NB4 (cell line): ENCODE results near the gene AZGP1.
A peak's percentile ranks its signal among the peaks of the same experiment; 100 is the strongest.
"Not testable (repeated sequence)": the region's sequence is repeated elsewhere in the genome, so short reads cannot be mapped to it uniquely, and the experiment has no call there.

Experiments used
- DNase-seq: peaks from one replicate; pipeline ENCODE4 v3.0.0; 2010; ENCODE audit warnings: low read depth
- H3K4me3 ChIP-seq: one replicate; pipeline ENCODE4 v1.5.1; 2011; ENCODE audit warnings: mild to moderate bottlenecking, low read depth, low read length, moderate library complexity
- MYC ChIP-seq: IDR thresholded peaks from 2 replicates; pipeline ENCODE4 v1.6.1; 2011; ENCODE audit warnings: low read depth, low read length
- POLR2A ChIP-seq: IDR thresholded peaks from 2 replicates; pipeline ENCODE4 v1.6.1; 2011; ENCODE audit warnings: mild to moderate bottlenecking; ENCODE audit not compliant: insufficient read length; ENCODE audit errors: extremely low read depth
- TF ChIP-seq, protein P1 (sequence below): IDR thresholded peaks from 2 replicates; pipeline ENCODE4 v1.6.1; 2011; ENCODE audit warnings: low read depth, low read length
- TF ChIP-seq, protein P2 (sequence below): IDR thresholded peaks from one replicate; pipeline ENCODE4 v1.5.1; 2012; ENCODE audit warnings: low read depth, low read length

The AZGP1 gene

DNA sequence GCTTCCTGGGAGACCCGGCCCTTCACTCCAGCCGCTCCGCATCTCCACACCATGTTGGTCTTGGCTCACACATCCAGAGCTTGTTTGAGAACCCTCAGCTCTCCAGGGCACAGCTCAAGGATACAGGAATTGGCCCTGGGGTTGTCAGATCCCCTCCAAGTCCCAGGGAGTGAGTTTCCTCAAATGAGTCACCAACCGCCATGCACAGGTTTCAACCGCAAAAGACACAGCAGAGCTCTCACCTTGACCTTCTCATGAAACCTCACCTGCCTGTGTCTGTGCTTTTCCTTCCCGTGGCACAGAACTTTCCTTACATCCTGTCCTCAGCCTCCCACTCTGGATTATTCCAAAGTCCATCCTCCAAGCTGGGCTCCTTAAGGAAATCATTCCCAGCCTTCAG is 20.6 kb downstream of the AZGP1 start:
- no peak for TF ChIP-seq MYC
- TF ChIP-seq, protein P1, sequence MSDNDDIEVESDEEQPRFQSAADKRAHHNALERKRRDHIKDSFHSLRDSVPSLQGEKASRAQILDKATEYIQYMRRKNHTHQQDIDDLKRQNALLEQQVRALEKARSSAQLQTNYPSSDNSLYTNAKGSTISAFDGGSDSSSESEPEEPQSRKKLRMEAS = no peak
- TF ChIP-seq, protein P2, sequence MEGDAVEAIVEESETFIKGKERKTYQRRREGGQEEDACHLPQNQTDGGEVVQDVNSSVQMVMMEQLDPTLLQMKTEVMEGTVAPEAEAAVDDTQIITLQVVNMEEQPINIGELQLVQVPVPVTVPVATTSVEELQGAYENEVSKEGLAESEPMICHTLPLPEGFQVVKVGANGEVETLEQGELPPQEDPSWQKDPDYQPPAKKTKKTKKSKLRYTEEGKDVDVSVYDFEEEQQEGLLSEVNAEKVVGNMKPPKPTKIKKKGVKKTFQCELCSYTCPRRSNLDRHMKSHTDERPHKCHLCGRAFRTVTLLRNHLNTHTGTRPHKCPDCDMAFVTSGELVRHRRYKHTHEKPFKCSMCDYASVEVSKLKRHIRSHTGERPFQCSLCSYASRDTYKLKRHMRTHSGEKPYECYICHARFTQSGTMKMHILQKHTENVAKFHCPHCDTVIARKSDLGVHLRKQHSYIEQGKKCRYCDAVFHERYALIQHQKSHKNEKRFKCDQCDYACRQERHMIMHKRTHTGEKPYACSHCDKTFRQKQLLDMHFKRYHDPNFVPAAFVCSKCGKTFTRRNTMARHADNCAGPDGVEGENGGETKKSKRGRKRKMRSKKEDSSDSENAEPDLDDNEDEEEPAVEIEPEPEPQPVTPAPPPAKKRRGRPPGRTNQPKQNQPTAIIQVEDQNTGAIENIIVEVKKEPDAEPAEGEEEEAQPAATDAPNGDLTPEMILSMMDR = no peak
- TF ChIP-seq POLR2A = no peak
- H3K4me3 ChIP-seq = no peak overlapping the region
- DNase-seq = no peak

DNA sequence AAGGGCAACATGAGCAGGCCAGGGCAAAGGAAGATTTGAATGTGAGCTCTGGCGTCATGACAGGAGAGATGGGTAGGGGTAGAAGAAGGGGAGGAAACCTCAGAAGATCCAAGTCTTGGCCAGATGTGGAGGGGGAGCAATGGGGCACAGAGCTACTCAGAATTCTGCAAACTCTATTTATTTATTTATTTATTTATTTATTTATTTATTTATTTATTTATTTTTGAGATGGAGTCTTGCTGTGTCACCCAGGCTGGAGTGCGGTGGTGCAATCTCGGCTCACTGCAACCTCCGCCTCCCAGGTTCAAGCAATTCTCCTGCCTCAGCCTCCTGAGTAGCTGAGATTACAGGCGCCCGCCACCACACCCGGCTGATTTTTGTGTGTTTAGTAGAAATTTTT is 21.2 kb downstream of the AZGP1 start:
- H3K4me3 ChIP-seq, DNase-seq: not testable (repeated sequence)

DNA sequence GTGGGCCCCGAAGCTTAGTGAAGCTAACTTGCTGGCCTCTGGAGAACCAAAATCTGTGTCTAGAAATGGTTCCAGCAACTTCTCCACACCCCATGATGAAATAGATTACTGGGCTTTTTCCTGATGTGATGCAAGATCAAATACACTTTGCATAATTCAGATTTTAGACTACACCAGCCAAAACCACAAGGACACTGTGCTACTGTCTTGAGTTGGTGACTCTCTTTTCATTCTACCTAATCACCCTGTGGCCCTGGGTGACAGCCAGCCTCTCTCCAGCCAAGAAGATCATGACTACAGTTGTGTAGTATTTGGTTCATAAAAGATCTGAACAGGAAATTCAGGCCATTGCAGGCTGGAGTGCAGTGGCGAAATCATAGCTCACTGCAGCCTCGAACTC is 22.2 kb downstream of the AZGP1 start:
- DNase-seq = peak; percentile 70
- TF ChIP-seq MYC (no peak), POLR2A (no peak)
- TF ChIP-seq, protein P1 = no peak
- TF ChIP-seq, protein P2 = no peak
- H3K4me3 ChIP-seq = no peak overlapping the region

DNA sequence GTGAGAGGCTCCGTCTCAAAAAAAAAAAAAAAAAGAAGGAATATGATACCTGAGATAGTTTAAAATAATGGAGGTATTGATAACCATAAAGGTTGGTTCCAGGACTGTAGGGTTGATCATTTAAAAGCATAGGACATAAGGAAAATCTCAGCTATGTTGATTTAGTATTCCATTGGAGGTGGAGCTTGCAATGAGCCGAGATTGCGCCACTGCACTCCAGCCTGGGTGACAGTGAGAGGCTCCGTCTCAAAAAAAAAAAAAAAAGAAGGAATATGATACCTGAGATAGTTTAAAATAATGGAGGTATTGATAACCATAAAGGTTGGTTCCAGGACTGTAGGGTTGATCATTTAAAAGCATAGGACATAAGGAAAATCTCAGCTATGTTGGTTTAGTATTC is 23.2 kb downstream of the AZGP1 start:
- H3K4me3 ChIP-seq, DNase-seq: not testable (repeated sequence)

DNA sequence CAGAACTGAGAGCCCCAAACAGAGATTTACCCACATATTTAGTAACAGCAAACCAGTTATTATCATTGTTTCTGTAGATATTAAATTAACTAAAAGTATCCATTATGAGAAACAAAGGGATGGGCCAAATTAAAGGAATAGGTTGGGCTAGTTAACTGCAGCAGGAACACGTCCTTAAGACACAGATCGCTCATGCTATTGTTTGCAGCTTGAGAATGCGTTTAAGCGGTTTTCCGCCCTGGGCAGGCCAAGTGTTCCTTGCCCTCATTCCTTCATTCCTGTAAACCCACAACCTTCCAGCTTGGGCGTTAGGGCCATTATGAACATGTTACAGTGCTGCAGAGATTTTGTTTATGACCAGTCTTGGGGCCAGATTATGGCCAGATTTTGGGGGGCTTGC is 25.0 kb downstream of the AZGP1 start:
- DNase-seq, H3K4me3 ChIP-seq: not testable (repeated sequence)

DNA sequence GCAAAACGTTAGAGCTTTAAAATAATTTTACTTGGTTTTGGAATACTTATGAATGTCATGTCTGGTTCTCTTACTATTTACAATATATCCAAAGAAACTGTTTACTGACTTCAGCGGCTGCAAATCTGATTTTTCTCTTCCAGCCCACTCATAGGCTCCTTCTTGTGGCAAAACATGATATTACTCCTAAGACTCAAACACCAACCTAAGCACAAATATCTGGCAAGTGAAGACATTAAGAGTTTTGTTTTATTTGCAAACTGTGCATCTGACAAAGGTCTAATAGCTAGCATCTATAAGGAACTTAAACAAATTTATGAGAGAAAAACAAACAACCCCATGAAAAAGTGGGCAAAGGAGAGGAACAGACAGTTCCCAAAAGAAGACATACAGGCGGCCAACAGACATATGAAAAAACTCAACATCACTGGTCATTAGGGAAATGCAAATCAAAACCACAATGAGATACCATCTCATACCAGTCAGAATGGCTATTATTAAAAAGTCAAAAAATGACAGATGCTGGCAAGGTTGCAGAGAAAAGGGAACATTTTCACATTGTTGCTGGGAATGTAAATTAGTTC is 26.1 kb downstream of the AZGP1 start:
- peak; percentile 22 for DNase-seq
- no peak overlapping the region for H3K4me3 ChIP-seq
- no peak for TF ChIP-seq MYC
- TF ChIP-seq, protein P2 = peak; percentile 24

DNA sequence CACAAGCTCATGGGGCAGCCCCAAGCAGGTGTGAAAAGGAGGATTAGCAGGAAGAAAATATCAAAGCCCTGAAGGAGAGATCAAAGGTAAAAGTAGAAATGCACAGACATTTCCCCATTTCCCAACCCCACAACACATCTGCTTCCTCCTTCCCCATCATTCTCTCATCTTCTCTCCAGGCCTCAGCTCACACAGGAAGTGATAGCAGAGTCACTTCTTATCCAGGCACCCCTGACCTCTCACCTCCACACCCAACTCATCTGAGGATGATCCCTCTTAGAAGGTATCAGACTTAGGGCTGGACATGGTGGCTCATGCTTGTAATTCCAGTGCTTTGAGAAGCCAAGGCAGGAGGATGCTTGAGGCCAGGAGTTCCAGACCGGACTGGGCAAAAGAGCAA is 28.2 kb downstream of the AZGP1 start:
- no peak for DNase-seq
- no peak overlapping the region for H3K4me3 ChIP-seq
- TF ChIP-seq POLR2A (no peak), MYC (no peak)
- TF ChIP-seq, protein P1 = no peak
- TF ChIP-seq, protein P2 = no peak

DNA sequence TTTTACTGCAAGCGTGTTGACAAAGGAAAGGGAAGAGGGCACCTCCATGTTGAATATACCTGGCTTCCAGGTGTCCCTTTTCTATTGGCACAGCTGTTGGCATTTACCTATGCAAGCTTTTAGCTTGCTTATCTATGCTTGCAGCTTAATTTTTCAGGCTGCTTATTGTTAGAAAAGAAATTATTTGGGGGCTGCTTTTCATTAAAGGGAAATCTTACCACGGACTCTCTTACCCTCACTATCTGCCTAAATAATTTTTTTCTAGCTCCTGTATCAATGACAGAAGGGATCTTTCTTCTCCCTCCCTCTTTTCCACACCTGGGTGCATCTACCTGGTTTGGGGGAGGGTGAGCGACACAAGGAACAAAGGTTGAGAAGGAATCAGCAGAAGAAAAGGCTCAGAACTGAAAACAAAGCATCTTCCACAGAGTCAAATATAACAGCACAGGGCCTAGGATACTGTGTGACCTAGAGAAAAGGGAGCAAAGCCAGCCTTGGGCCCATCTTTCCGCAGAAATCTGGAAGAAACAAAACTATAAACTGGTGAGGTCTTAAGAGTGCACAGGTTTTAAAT is 31.2 kb downstream of the AZGP1 start:
- H3K4me3 ChIP-seq = no peak overlapping the region

More for the DNA sequence above, 31.2 kb downstream of the AZGP1 start:
- no peak for TF ChIP-seq MYC
- TF ChIP-seq, protein P1 = no peak
- TF ChIP-seq, protein P2 = no peak
- no peak for TF ChIP-seq POLR2A
- DNase-seq = no peak
